Suprapubic skin (tissue), 4 donors: ENCODE data around the gene WDR44. TPM values are rescaled to one million over a fixed set of nuclear protein-coding genes. Genes with fewer than 3 reads are reported as not detected.

ENCODE experiments used
- DNase-seq, 2 donors: peaks; one replicate each; pipeline ENCODE4 v3.0.0-alpha.2; 2019; ENCODE audit warnings: low spot score in 2 of 2
- H3K27ac ChIP-seq: fragments of 200-600 bp; sonication (generic); one replicate; pipeline ENCODE4 v1.5.1; 2019
- H3K27me3 ChIP-seq: fragments of 200-600 bp; sonication (generic); one replicate; pipeline ENCODE4 v1.5.1; 2019
- H3K36me3 ChIP-seq: fragments of 200-600 bp; sonication (generic); one replicate; pipeline ENCODE4 v1.5.1; 2019
- H3K4me1 ChIP-seq: fragments of 200-600 bp; sonication (generic); one replicate; pipeline ENCODE4 v1.5.1; 2019
- H3K4me3 ChIP-seq: fragments of 200-600 bp; sonication (generic); one replicate; pipeline ENCODE4 v1.5.1; 2019; ENCODE audit warnings: mild to moderate bottlenecking
- H3K9me3 ChIP-seq: fragments of 200-600 bp; sonication (generic); one replicate; pipeline ENCODE4 v1.5.1; 2019
- EP300 ChIP-seq: sonication (generic); formaldehyde crosslinking; IDR thresholded peaks from one replicate; pipeline ENCODE4 v1.6.1; 2017; ENCODE audit warnings: antibody characterized with exemption
- POLR2A ChIP-seq, 2 donors: fragments of 450-650 bp; IDR thresholded peaks; one replicate each; pipeline ENCODE4 v1.6.1; 2017; ENCODE audit warnings: antibody characterized with exemption in 2 of 2, mild to moderate bottlenecking in 2 of 2, moderate library complexity in 2 of 2
- POLR2AphosphoS5 ChIP-seq, 3 donors: sonication (generic); formaldehyde crosslinking; IDR thresholded peaks; one replicate each; pipeline ENCODE4 v1.6.1; 2017; ENCODE audit warnings: antibody characterized with exemption in 3 of 3
- WGBS: methylation state at CpG from one replicate; pipeline ENCODE4 v1.1.5; 2018; 5-methylcytosine and 5-hydroxymethylcytosine counted together
- total RNA-seq, 4 donors: library from RNA; depleted of rRNA; stranded (reverse); fragments of >200 nt; gene quantifications; one replicate each; pipeline ENCODE4 v1.1.0, GENCODE V29; 2016
- TF ChIP-seq, protein P1 (sequence below), 2 donors: fragments of 200-600 bp in 1 of 2; fragments of 450-650 bp in 1 of 2; sonication (generic) in 1 of 2; IDR thresholded peaks; one replicate each; pipeline ENCODE4 v1.5.1; 2016 to 2019; ENCODE audit warnings: antibody characterized with exemption in 2 of 2, mild to moderate bottlenecking in 1 of 2, moderate library complexity in 1 of 2

WDR44 gene
- total RNA-seq, 4 donors from 2014 or later: 10.5 to 18.3 (median 11.6) TPM

DNA sequence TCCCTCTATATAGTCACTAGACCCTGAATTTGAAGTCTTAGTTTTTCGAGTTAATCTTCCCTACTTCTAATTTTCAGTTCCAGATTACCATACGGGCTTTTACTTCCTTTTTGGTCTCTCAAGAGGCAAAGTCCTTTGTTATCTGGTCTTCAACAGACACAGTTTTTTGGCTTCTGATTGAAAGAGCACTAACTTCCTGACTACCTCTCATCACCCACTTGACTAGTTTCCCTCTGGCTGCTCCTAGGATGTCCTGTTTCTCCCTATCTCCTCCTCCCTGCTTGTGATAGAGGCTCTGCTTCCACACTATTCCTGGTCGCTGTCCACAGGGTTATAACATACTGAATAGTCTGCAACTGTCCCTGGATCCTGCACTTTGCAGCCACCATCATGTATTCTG lies 16.7 kb upstream of the WDR44 start:
- WGBS: 57% methylated on average over 3 of the region's 3 CpGs
- H3K9me3 ChIP-seq: no peaks in the 10 kb centered on the region
- no peak for DNase-seq

DNA sequence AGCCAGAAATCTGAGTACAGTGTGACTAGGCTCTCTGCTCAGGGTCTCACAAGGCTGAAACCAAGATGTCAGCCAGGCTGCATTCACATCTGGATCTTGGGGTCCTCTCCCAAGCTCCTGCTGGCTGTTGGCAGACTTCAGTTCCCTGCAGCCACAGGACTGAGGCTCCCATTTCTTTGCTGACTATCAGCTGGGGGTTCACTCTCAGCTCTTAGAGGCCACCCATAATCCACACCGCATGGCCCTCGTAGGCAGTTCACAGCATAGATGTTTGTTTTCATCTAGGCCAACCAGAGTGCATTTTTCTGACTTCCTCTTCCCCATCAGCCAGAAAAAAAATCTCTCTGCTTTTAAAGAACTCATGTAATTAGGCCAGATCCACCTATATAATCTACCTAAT lies 8.2 kb upstream of the WDR44 start:
- TF ChIP-seq EP300: no peak
- no peak for TF ChIP-seq POLR2AphosphoS5 (IDR thresholded peaks at IDR 0.05)
- TF ChIP-seq, protein P1, sequence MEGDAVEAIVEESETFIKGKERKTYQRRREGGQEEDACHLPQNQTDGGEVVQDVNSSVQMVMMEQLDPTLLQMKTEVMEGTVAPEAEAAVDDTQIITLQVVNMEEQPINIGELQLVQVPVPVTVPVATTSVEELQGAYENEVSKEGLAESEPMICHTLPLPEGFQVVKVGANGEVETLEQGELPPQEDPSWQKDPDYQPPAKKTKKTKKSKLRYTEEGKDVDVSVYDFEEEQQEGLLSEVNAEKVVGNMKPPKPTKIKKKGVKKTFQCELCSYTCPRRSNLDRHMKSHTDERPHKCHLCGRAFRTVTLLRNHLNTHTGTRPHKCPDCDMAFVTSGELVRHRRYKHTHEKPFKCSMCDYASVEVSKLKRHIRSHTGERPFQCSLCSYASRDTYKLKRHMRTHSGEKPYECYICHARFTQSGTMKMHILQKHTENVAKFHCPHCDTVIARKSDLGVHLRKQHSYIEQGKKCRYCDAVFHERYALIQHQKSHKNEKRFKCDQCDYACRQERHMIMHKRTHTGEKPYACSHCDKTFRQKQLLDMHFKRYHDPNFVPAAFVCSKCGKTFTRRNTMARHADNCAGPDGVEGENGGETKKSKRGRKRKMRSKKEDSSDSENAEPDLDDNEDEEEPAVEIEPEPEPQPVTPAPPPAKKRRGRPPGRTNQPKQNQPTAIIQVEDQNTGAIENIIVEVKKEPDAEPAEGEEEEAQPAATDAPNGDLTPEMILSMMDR (IDR thresholded peaks at IDR 0.05): no peak
- no peak for TF ChIP-seq POLR2A (IDR thresholded peaks at IDR 0.05)
- no peak for DNase-seq
- H3K27me3 ChIP-seq: no peaks in the 10 kb centered on the region
- H3K9me3 ChIP-seq: no peaks in the 10 kb centered on the region
- H3K4me1 ChIP-seq: no peaks in the 10 kb centered on the region
- no peak overlapping the region for H3K27ac ChIP-seq
- no peak overlapping the region for H3K4me3 ChIP-seq
- H3K36me3 ChIP-seq: no peaks in the 10 kb centered on the region
- WGBS: 67% methylated on average over 2 of the region's 2 CpGs

More for the DNA sequence above, 16.7 kb upstream of the WDR44 start:
- H3K36me3 ChIP-seq: no peaks in the 10 kb centered on the region
- no peak overlapping the region for H3K4me3 ChIP-seq
- H3K27me3 ChIP-seq: no peaks in the 10 kb centered on the region
- TF ChIP-seq POLR2AphosphoS5 (IDR thresholded peaks at IDR 0.05) (no peak), POLR2A (IDR thresholded peaks at IDR 0.05) (no peak), EP300 (no peak)
- TF ChIP-seq, protein P1 (IDR thresholded peaks at IDR 0.05): no peak
- no peaks in the 10 kb centered on the region for H3K4me1 ChIP-seq
- H3K27ac ChIP-seq: no peak overlapping the region

DNA sequence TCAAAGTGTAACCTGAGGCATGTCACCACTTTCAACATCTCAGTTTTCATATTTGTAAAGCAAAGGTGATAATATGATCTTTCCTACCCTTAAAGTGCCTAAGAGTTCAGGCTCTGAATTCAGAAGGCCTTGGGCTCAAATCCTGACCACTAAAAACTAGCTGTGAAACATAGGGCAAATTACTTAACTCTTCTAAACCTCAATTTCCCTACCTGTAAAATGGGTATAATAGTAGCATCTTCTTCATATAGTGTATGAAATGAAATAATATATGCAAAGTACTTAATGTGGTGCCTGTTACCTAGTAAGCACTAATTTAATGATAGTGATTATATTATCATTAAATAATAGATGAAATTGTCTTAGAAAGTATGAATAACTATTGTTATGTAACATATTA lies 7.0 kb upstream of the WDR44 start:
- H3K36me3 ChIP-seq: no peaks in the 10 kb centered on the region
- no peaks in the 10 kb centered on the region for H3K9me3 ChIP-seq
- no peak overlapping the region for H3K27ac ChIP-seq
- H3K4me3 ChIP-seq: no peak overlapping the region
- DNase-seq: no peak
- no peaks in the 10 kb centered on the region for H3K27me3 ChIP-seq
- TF ChIP-seq EP300: no peak
- no peak for TF ChIP-seq POLR2AphosphoS5 (IDR thresholded peaks at IDR 0.05)
- TF ChIP-seq, protein P1 (IDR thresholded peaks at IDR 0.05): no peak
- no peak for TF ChIP-seq POLR2A (IDR thresholded peaks at IDR 0.05)
- H3K4me1 ChIP-seq: no peaks in the 10 kb centered on the region

DNA sequence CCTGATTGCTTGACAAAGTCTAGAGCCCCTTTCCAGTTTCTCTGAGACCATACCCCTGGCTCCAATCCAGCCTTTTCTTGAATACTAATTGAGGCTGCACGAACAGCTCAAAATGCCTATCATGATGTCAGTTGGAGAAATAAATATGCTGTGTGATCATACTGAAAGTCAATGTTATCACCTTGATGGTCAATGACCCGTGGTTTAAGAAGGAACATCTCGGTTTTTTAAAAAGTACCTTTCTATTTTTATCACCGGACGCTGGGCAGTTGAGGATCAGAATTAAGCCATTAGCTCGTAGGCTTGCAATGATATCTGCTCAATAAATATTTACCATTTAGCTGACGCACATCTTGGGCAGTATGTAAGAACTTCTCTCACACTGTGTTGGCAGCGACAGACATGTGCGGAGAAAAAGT lies 852 bp upstream of the WDR44 start:
- WGBS: 55% methylated on average over 9 of the region's 9 CpGs
- H3K4me3 ChIP-seq: peak overlapping the region; percentile 69
- no peak for DNase-seq
- peaks cover 17% of the 10 kb centered on the region for H3K4me1 ChIP-seq
- H3K27ac ChIP-seq: peak overlapping the region; percentile 92
- TF ChIP-seq POLR2A (IDR thresholded peaks at IDR 0.05) (no peak), EP300 (no peak), POLR2AphosphoS5 (IDR thresholded peaks at IDR 0.05) (no peak)
- TF ChIP-seq, protein P1 (IDR thresholded peaks at IDR 0.05): no peak
- no peaks in the 10 kb centered on the region for H3K9me3 ChIP-seq
- no peaks in the 10 kb centered on the region for H3K27me3 ChIP-seq
- H3K36me3 ChIP-seq: no peaks in the 10 kb centered on the region

DNA sequence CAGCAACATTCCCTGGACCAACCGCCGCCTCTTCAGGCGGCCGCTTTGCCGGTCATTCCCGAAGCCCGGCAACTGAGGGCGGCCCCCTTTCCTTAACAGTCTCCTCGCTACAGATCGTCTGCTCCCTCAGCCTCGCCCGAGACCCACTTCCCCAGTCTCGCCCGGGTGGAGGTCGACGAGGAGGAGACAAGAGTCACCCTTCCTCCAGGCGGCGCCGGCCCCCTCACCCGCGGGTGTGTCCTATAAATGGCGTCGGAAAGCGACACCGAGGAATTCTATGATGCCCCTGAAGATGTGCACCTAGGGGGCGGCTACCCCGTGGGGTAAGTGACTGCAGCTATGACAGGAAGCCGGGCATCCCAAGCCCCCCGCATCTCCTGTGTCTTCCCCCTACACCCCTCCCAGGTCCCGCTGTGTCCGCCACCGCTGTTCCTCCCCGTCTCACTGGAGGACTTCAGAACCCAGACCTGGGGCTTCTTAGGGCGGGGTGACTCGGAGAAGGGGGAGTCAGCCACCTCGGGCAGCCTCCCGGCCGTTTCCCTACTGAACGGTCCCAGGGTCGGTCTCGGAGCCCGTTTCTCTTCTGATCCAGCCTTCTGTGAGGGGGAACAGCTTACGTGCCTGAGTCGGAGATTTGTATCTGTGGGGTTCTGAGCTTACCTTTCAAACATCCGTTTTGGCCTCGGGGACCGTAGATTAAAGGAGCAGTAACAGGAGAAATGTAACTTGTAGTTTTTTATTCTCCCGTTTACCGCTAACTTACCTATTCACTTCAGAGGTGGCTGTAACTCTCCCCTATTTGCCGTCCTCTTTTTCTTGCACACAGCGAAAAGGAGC lies 570 bp downstream of the WDR44 start:
- Histone ChIP-seq H3K27me3 (no peaks in the 10 kb centered on the region), H3K27ac (peak overlapping the region; percentile 92), H3K36me3 (no peaks in the 10 kb centered on the region), H3K9me3 (no peaks in the 10 kb centered on the region), H3K4me3 (peak overlapping the region; percentile 69), H3K4me1 (peaks cover 21% of the 10 kb centered on the region)
- 54% methylated on average over 49 of the region's 51 CpGs for WGBS
- peak; percentile 76 to 82 for DNase-seq
- TF ChIP-seq, protein P1 (IDR thresholded peaks at IDR 0.05): no peak
- TF ChIP-seq EP300 (no peak), POLR2AphosphoS5 (IDR thresholded peaks at IDR 0.05) (no peak), POLR2A (IDR thresholded peaks at IDR 0.05) (no peak)
